Stimulated activated CD4-positive, alpha-beta T cell treated with anti-CD3 and anti-CD28 coated beads, TNF-alpha, amount 100 ng/mL, for 4 hours (primary cell): Measurements from ENCODE around the gene ANXA3.
"Not testable (repeated sequence)": the region's sequence is repeated elsewhere in the genome, so short reads cannot be mapped to it uniquely, and the experiment has no call there.

Experiments used
- DNase-seq, 3 experiments: peaks; one replicate each; pipeline ENCODE4 v3.0.0-alpha.2; 2020; ENCODE audit warnings: low read depth in 3 of 3

Gene ANXA3

GRCh38 chr4:78543424-78544125 lies 8.0 kb upstream of the ANXA3 start:
- no peak for DNase-seq

DNA sequence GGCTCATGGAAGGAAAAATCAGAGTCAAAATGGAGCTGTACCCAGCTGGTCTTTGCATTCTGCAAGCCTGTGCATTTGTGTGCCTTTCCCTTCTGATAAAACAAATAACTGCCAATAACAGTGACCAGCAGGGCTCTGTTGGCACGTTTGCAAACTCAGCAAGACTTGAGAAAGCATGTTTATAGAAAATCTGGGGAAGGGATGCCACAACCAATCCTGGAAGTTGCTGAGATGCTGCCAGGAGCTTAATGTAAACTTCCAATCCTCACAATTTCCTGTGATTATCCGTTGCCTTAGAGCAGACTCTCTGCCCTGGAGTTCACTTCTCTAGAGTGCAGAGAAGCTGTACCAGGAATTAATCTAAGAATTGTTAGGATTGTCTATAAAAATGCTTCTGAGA lies 6.9 kb upstream of the ANXA3 start:
- no peak for DNase-seq

GRCh38 chr4:78545275-78546246 lies 6.0 kb upstream of the ANXA3 start:
- no peak for DNase-seq

- not testable (repeated sequence) for DNase-seq
Measured at GRCh38 chr4:78547899-78548298, 3.7 kb upstream of the ANXA3 start.

DNA sequence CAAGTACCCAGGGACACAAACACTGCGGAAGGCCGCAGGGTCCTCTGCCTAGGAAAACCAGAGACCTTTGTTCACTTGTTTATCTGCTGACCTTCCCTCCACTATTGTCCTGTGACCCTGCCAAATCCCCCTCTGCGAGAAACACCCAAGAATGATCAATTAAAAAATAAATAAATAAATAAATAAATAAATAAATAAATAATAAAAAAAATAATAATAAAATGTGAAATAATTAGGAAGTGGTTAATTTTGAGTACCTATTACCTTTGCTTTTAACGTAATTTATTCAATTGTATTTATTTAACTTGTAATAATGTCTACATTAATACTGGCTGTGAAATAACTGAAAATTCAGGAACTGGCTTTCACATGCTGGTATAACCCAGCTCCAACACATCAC lies 2.7 kb upstream of the ANXA3 start:
- not testable (repeated sequence) for DNase-seq

DNA sequence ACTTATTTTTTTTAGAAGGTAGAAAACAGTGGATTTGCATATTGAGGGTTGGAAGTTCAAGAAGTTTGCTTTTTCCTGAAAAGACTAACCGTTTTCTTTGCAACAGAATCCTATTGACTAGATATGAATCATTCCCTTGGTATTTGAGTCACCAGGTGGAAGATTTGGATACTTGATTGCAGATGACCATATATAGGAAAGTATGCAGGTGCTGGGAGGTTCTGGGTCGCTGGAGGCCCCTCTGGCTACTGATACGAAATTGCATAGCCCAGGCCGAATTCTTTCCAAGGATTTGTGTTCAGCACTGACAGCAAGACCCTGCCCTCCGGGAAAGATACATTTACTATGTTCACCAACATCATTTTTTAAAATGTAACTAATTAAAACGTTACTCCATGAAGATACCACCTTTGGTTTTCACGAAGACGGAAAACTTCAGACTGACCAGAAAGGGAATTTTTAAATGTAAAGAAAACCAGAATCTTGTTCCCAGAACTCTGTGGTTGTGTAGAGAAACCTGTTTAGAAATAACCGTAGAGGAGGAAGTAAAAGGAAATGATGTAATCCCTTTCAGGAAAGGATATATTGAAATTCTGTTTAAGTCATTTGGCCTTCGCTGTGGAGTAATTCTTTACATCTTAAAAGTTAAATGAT lies 946 bp downstream of the ANXA3 start:
- DNase-seq = no peak

- no peak for DNase-seq
Measured at GRCh38 chr4:78553043-78553396, 1.4 kb downstream of the ANXA3 start.

DNA sequence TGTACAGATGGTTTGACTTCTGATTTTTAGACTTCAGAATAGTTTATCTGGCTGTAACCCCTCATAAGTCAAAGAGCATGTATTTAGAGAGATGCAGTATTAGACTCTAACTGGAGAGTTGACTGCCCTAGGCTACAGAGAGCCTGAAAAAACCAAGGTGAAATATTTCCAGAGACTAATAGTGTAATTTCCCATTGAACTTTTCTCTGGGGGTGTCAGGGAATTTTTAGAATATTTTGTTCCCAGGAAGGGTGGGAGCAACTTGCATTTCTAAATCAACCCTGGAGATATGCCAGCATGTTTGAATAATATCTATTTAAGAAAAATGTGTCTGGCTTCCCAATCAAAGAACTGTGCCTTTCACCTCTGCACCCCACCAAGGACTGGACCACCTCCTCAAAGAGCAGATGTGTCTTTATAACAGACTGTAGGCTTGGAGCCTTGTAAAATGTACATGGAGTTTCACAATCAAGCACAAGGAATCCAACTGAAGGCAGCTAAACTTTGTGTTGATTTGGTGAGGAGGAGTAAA lies 2.0 kb downstream of the ANXA3 start:
- no peak for DNase-seq

DNA sequence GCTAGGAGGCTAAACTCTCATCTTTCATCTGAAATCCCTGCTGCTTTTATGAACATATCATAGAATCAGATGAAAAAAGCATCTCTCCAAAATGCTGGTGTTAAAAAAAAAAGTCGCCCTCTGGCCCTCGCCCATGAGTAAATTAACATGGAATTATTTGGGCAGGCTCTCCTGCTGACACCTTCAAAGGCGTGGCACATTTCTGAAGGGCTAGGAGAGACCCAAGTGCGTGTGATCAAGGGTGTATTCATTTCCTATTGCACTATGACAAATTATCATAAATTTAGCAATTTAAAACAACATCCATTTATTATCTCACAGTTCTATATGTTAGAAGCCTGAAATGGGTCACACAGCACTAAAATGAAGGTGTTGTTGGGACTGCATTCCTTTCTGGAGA lies 5.1 kb downstream of the ANXA3 start:
- DNase-seq = no peak

GRCh38 chr4:78557841-78558240 lies 6.3 kb downstream of the ANXA3 start:
- DNase-seq = no peak

GRCh38 chr4:78558410-78558809 lies 6.8 kb downstream of the ANXA3 start:
- DNase-seq = no peak

DNA sequence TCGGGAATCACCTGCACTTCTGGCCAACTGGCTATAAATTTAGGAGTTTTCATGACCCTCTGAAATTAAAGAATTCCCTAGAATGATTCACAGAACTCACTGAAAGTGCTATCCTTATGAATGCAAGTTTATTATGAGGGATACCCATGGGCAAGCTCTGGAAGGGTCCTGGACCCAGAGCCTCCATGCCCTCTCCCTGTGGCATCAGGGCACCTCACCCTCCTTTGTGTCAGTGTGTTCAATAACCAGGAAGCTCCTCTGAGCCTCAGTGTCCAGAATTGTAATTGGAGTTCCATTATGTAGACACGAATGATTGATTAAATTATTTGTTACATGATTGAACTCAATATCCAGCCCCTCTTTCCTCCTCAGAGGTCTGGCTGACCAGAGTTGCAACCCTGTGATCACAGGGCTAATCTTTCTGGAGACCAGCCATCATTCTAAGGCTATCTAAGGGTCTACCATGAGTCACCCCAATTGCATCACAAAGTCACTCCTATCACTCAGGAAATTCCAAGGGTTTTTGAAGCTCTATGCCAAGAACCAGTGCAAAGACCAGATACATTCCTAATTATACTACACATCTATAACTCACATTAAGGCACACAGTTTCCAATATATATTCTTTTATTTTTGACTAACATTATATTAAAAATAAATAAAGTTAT lies 8.9 kb downstream of the ANXA3 start:
- no peak for DNase-seq

- DNase-seq = no peak
Measured at GRCh38 chr4:78561677-78562076, 10.1 kb downstream of the ANXA3 start.

- no peak for DNase-seq
Measured at GRCh38 chr4:78562687-78563086, 11.1 kb downstream of the ANXA3 start.

DNA sequence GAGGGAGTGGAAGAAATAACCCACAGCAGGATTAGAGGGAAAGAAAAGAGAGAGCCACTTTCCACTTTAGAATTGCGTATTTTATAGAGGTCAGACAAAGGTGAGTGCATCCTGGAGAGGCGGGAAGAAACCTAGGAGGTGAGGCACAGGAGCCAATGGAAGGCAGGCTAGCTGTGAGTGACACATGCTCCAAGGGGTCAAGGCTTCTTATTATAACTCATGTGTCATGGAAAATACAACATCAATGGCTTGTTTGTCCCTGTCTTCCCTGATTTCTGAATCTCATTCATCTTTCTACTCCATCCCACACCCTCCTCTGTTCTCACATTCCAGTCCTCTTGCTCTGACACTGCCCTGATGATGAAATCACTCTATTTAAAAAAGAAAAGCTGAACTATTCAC lies 14.4 kb downstream of the ANXA3 start:
- no peak for DNase-seq

- no peak for DNase-seq
Measured at GRCh38 chr4:78566834-78567499, 15.4 kb downstream of the ANXA3 start.

GRCh38 chr4:78567500-78568060 lies 16.0 kb downstream of the ANXA3 start:
- DNase-seq = no peak

GRCh38 chr4:78568640-78569305 lies 17.2 kb downstream of the ANXA3 start:
- no peak for DNase-seq

GRCh38 chr4:78569306-78569821 lies 17.8 kb downstream of the ANXA3 start:
- DNase-seq = no peak

- DNase-seq = no peak
Measured at GRCh38 chr4:78570117-78570516, 18.5 kb downstream of the ANXA3 start.
